ENCODE measurements around the gene C1QTNF6.

Gene C1QTNF6

DNA sequence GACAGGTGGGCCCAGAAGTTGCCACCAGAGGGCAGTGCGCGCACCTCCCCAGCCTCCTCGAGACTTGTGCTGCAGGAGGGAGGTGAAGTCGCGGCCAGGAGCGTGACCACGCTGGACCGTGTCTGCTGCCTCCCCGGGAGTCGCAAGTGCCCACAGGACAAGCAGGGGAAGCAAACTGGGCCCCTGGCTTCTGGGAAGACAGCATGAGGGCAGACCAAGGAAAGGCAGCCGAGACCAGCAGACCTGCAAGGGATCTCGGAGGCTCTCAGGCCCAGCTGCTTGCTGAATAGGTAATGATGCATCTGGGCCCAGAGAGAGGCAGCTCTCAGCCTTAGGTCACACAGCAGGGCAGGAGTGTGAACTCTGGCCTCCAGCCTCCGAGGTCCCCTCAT lies 21.4 kb downstream of the C1QTNF6 start:
- no peak overlapping the region for H3K27ac ChIP-seq
- no peak for DNase-seq (ENCODE audit: low read depth, low spot score)

DNA sequence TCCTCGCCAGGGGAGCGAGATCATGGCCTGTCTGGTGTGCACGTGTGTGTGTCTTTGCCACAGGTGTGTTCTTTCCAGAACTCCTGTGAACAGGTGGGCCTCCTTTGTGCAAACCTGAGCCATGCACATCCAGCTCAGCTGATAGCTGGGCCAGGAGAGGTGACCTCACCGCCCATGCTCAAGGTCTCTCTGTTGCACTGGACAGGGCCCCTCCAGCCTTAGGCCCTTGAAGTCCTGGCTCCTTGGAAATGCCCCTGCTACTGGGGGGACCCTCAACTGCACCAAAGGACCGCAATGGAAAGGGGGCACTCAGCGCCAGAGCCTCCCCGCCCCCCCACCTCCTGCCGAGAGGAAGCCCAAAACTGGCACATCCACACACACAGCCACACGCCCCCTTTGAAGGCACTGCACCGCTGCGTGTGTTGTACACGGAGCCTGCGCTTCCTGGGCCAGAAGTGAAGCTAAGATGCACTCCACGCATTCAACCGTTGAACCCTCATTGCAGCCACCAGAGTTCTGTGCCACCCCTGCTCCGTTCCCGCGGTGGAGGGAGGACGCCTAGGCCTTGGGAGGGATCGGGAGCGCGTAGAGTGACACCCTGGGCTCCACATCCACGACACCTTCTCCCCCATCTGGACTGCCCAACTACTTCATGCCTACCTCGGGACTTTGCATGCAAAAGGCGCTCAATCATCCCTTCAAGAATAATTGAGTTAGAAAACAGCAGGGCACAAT lies 21.9 kb downstream of the C1QTNF6 start:
- DNase-seq (ENCODE audit: low read depth, low spot score): no peak
- no peak overlapping the region for H3K27ac ChIP-seq

- DNase-seq (ENCODE audit: low read depth, low spot score): no peak
- no peak overlapping the region for H3K27ac ChIP-seq
Observed at GRCh38 chr22:37165066-37165465, 23.0 kb downstream of the C1QTNF6 start.

DNA sequence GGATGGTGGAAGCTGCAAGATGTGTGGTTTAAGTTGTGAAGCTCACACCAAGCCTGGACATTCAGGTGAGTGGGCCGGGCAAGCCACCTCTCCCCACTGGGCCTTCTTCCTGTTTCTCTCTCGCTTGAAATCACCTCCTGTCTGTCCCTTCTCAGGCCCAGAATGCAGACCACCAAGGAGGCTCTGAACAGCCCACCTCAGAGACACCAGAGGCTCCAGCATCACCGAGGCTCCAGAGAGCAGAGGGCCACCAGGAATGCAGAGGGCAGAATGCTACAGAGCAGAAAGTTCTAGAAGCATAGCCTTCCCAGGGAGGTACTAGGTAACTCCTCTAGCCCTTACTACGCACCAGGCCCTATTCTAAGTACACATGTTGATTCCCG lies 23.6 kb downstream of the C1QTNF6 start:
- no peak for DNase-seq (ENCODE audit: low read depth, low spot score)
- H3K27ac ChIP-seq: no peak overlapping the region

- H3K27ac ChIP-seq: no peak overlapping the region
- DNase-seq (ENCODE audit: low read depth, low spot score): no peak
Observed at GRCh38 chr22:37163575-37164504, 24.2 kb downstream of the C1QTNF6 start.

GRCh38 chr22:37163096-37163489 lies 25.0 kb downstream of the C1QTNF6 start:
- H3K27ac ChIP-seq: no peak overlapping the region
- DNase-seq (ENCODE audit: low read depth, low spot score): no peak

DNA sequence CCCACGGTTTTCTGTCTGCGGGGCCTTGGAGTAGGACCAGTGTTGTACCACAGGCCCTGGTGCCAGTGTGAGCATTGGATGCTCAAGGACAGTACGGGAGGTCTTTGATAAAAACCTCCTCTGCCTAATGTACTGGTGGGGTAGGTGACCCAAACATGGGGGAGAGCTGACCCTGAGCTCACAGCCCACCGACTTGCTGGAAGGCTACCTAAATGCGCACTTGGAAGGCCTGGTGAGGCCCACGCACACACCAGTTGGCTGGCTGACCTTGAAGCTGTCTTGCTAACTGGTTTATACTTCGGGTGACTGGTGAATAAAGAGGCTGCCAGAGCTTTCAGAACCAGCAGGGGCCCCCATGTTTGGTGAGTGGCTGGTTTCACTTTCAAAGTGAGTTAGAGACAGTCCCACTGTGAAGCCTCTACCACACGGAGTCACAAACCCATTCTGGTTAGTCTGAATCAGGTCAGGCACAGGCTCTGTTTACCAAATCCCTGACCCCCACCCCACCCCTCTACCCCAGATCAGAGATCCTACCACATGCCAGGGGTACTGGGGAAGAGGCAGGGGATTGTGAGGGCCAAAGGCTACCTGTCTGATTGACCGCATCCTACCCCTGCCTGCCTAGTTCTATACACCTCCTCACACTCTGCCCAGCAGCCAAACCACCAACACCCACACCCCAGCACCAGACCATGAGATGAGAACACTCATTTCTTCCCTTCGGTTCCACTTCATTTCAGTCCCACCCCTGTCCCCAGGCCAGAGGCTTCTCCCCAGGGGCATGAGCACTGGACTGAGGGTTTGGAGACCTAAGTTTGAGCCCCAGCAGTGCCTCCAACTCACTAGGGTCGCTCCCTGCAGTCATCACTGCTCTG lies 25.6 kb downstream of the C1QTNF6 start:
- no peak for DNase-seq (ENCODE audit: low read depth, low spot score)

GRCh38 chr22:37161443-37161842 lies 26.6 kb downstream of the C1QTNF6 start:
- H3K27ac ChIP-seq: no peak overlapping the region
- no peak for DNase-seq (ENCODE audit: low read depth, low spot score)

More for the DNA sequence above, 25.6 kb downstream of the C1QTNF6 start:
- H3K27ac ChIP-seq: no peak overlapping the region

- H3K27ac ChIP-seq: no peak overlapping the region
- DNase-seq (ENCODE audit: low read depth, low spot score): no peak
Observed at GRCh38 chr22:37160027-37160426, 28.0 kb downstream of the C1QTNF6 start.

- no peak for DNase-seq (ENCODE audit: low read depth, low spot score)
- no peak overlapping the region for H3K27ac ChIP-seq
Observed at GRCh38 chr22:37158963-37159290, 29.1 kb downstream of the C1QTNF6 start.

DNA sequence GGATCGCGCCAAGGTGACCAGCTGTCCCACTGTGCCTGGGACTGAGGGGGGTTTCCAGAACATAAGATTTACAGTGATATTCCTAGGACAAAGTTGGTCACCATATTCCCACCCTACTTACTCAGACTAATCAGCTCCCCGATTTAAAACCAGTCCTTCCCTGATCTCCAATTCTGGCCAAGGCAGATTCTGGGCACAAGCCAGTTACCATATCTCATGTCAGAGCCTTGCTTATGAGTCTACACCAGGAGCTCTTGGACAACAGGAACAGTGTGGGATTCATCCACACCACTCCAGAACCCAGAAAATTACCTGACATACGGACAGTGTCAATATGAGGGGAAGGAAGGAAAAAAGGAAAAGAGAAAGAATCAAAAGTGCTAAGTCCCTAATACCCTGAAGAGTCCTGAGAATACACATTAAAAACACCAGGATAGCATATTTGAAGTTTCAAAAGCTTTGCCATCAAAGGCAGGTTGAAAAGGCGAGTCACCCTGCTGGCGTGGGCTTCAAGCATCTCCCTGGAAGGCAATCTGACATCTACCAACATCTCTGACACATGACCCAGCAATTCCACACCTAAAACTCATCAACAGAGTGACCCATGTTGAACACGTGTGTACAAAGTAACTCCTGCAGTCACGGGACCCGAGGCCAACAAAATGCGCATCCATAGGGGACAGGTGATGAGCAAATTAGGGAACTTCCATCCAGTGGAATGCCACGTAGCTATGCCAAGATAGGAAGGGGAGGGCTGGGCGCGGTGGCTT lies 30.3 kb downstream of the C1QTNF6 start:
- no peak for DNase-seq (ENCODE audit: low read depth, low spot score)

DNA sequence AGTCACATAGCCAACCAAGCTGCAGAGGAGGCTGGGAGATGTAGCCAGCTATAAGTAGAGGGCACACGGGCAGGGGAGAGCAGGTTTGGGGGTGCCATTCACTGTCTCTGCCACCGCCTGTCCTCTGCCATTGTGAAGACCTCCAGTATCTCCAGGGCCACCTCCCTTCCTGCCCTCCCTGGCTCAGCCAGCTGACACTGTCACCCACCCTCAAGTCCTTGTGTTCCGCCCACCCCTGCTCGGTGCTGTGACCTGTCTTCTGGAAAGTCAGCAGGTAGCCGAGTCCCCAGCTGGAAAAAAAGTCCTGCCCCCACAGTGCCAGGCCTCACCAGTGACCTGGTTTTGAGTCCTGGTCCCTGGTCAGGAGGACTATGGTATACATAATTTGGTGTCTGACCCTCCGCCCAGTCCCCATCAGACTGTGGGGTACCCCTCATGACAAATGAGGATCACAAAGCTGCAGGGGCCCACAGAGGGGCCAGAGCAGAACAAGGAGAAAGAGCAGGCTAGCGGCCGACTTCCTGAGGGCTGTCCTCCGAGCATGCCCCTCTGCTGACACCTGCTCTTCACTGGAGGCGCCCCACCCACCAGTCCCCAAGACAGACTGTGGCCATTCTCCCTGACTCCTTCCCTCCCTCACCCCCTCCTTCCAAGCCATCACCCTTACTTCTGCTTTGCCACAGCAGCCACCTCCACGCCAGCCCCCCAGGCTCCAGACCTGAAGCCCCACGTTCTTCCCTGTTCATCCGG lies 31.2 kb downstream of the C1QTNF6 start:
- no peak for DNase-seq (ENCODE audit: low read depth, low spot score)
- H3K27ac ChIP-seq: no peak overlapping the region

More for the DNA sequence above, 30.3 kb downstream of the C1QTNF6 start:
- no peak overlapping the region for H3K27ac ChIP-seq

DNA sequence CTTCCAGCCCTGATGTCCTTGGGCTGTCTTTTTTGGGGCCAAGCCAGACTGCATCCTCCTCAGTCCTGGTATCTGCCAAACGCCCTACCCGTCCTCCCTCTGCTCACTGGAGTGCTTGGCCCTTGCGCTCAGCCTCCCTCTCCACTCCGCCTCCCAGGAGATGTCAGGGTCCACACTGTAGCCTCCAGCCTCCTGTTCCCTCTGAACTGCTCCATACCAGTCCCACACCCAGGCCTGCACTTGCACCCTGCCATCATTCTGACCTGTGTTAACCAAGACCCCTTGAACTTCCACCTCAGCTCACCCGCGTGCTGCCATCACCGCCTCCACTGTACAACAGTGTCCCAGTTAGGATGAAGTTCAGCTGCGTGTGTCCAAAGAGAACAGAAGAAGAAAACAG lies 32.1 kb downstream of the C1QTNF6 start:
- H3K27ac ChIP-seq: no peak overlapping the region
- no peak for DNase-seq (ENCODE audit: low read depth, low spot score)

DNA sequence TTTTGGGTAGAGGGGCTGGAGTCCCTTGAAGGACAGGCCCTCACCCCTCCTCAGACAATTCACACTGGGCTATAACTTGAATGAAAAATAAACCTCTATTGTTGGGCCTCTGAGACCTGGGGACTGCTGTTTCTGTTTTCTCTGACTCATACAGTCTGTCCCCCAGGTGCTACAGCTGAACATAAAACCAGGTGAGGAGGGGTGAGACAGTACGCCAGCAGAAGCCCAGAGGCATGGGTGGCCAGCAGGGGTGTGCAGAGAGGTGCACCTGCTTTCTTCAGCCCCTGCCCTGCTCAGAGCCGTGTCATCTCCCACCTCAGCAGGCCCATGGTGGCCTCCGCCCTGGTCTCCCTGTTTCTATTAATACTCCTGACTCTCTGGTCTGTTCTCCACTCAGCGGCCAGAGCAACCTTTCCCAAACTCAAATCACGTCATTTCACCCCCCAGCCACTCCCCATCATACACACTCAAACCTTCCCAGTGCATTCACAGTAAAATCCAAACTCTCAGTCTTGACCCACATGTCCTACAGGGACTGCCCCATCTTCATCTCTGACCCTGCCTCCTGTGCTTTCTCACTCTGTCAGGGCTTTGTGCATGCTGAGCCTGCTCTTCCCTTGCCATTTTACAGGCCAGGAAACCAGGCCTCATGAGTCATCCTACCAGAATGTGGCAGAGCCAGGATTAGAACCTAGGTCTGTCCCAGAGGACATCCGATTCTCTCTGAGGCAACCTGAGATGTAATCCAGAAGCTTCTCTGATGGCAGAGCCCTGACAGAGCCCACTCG lies 32.9 kb downstream of the C1QTNF6 start:
- no peak for DNase-seq (ENCODE audit: low read depth, low spot score)

DNA sequence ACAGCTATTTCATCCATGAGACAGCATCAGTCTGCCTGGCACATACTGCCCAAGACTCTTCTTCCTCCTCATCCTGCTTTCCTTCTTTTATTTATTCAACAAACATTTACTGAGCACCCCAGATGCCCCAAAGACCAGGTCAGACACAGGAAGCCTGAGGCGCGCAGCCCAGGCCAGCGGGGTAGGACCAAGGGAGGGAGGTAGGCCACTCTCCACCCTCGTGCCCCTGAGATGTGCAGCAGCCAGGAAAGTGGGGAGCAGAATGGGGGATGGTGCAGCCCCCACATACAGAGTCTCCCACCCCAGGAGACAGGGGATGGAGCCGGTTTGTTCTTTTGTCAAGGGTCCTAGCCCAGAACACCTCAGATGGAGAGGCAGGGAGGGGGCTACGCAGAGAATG lies 34.1 kb downstream of the C1QTNF6 start:
- no peak for DNase-seq (ENCODE audit: low read depth, low spot score)
- H3K27ac ChIP-seq: no peak overlapping the region

More for the DNA sequence above, 32.9 kb downstream of the C1QTNF6 start:
- H3K27ac ChIP-seq: no peak overlapping the region

GRCh38 chr22:37151401-37151800 lies 36.6 kb downstream of the C1QTNF6 start:
- DNase-seq (ENCODE audit: low read depth, low spot score): no peak
- H3K27ac ChIP-seq: no peak overlapping the region

DNA sequence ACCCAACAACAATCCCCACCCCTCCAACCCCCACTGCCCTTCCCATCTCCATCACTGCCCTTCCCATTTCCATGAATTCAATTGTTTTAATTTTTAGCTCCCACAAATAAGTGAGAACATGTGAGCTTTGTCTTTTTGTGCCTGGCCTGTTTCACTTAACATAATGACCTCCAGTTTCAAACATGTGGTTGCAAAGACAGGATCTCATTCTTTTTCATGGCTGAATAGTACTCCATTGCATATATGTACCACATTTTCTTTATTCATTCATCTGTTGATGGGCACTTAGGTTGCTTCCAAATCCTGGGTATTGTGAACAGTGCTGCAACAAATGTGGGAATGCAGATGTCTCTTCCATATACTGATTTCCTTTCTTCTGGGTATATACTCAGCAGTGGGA lies 37.3 kb downstream of the C1QTNF6 start:
- H3K27ac ChIP-seq: no peak overlapping the region
- no peak for DNase-seq (ENCODE audit: low read depth, low spot score)
